ENCODE results near the gene FGD4.
"Not testable (repeated sequence)": the region's sequence is repeated elsewhere in the genome, so short reads cannot be mapped to it uniquely, and the experiment has no call there.

The FGD4 gene

GRCh38 chr12:32532422-32532821 lies 133.1 kb downstream of the FGD4 start:
- DNase-seq, result no peak

GRCh38 chr12:32532951-32533350 lies 133.6 kb downstream of the FGD4 start:
- DNase-seq, result no peak

GRCh38 chr12:32533506-32533905 lies 134.1 kb downstream of the FGD4 start:
- DNase-seq, result not testable (repeated sequence)

- DNase-seq, result peak; percentile 91
Observed at GRCh38 chr12:32533971-32534590, 134.7 kb downstream of the FGD4 start.

- DNase-seq, result no peak
Observed at GRCh38 chr12:32534698-32535097, 135.3 kb downstream of the FGD4 start.

- peak; percentile 71 for DNase-seq
Observed at GRCh38 chr12:32535288-32535999, 136.1 kb downstream of the FGD4 start.

GRCh38 chr12:32536000-32536345 lies 136.6 kb downstream of the FGD4 start:
- no peak for DNase-seq

GRCh38 chr12:32541754-32542374 lies 142.5 kb downstream of the FGD4 start:
- DNase-seq, result no peak

- DNase-seq, result no peak
Observed at GRCh38 chr12:32542428-32543229, 143.3 kb downstream of the FGD4 start.

- no peak for DNase-seq
Observed at GRCh38 chr12:32544893-32545292, 145.5 kb downstream of the FGD4 start.

- DNase-seq, result no peak
Observed at GRCh38 chr12:32545413-32545980, 146.1 kb downstream of the FGD4 start.

GRCh38 chr12:32546272-32546671 lies 146.9 kb downstream of the FGD4 start:
- no peak for DNase-seq

- DNase-seq, result no peak
Observed at GRCh38 chr12:32548691-32549281, 149.4 kb downstream of the FGD4 start.

GRCh38 chr12:32549675-32550079 lies 150.3 kb downstream of the FGD4 start:
- peak; percentile 71 for DNase-seq

- no peak for DNase-seq
Observed at GRCh38 chr12:32551058-32551457, 151.7 kb downstream of the FGD4 start.

- DNase-seq, result no peak
Observed at GRCh38 chr12:32558903-32559302, 159.5 kb downstream of the FGD4 start.

GRCh38 chr12:32559434-32559833 lies 160.1 kb downstream of the FGD4 start:
- DNase-seq, result no peak

GRCh38 chr12:32560520-32560919 lies 161.2 kb downstream of the FGD4 start:
- DNase-seq, result no peak

GRCh38 chr12:32561931-32562341 lies 162.6 kb downstream of the FGD4 start:
- no peak for DNase-seq

- DNase-seq, result not testable (repeated sequence)
Observed at GRCh38 chr12:32562413-32562812, 163.1 kb downstream of the FGD4 start.

GRCh38 chr12:32566663-32567295 lies 167.4 kb downstream of the FGD4 start:
- no peak for DNase-seq

GRCh38 chr12:32567296-32567674 lies 167.9 kb downstream of the FGD4 start:
- DNase-seq, result peak; percentile 62

All from islet precursor cell (in vitro differentiated cells).